Activated naive CD4-positive, alpha-beta T cell treated with anti-CD3 and anti-CD28 coated beads, Interleukin-2, amount 10 ng/mL, durations not matched to agents 7 days and 5 days (primary cell): ENCODE measurements around the gene ZSCAN1.
A peak's percentile ranks its signal among the peaks of the same experiment; 100 is the strongest.

Experiments used
- CTCF ChIA-PET: fragments of 350-600 bp; sonication (Branson Sonifier 250); formaldehyde crosslinking; loops from one replicate; lab custom pipeline; 2021; ENCODE audit warnings: antibody characterized with exemption; lab: Charles Lee
- DNase-seq: peaks from one replicate; pipeline ENCODE4 v3.0.0-alpha.2; 2020
- H3K27ac Mint-ChIP-seq: one replicate; pipeline ENCODE4 v1.8.0; 2021; ENCODE audit warnings: mild to moderate bottlenecking, moderate library complexity, mixed read lengths
- H3K27me3 Mint-ChIP-seq: one replicate; pipeline ENCODE4 v1.8.0; 2021; ENCODE audit warnings: mild to moderate bottlenecking, mixed read lengths
- H3K36me3 Mint-ChIP-seq: one replicate; pipeline ENCODE4 v1.8.0; 2021; ENCODE audit warnings: mixed read lengths
- H3K4me1 Mint-ChIP-seq: one replicate; pipeline ENCODE4 v1.8.0; 2021; ENCODE audit warnings: mixed read lengths
- H3K4me3 Mint-ChIP-seq: one replicate; pipeline ENCODE4 v1.8.0; 2021; ENCODE audit warnings: mild to moderate bottlenecking, moderate library complexity, mixed read lengths
- H3K9me3 Mint-ChIP-seq: one replicate; pipeline ENCODE4 v1.8.0; 2021; ENCODE audit warnings: mixed read lengths

Gene ZSCAN1

GRCh38 chr19:58021541-58022282, 12.1 kb upstream of the ZSCAN1 start:
- H3K9me3 Mint-ChIP-seq, result peaks cover 52% of the 10 kb centered on the region
- peak; percentile 51 for DNase-seq
- CTCF ChIA-PET, result no interaction called here

GRCh38 chr19:58022283-58022660, 11.6 kb upstream of the ZSCAN1 start:
- Mint-ChIP-seq H3K9me3 (peaks cover 51% of the 10 kb centered on the region), H3K4me3 (no peak overlapping the region), H3K36me3 (peaks cover 1% of the 10 kb centered on the region), H3K4me1 (no peaks in the 10 kb centered on the region), H3K27me3 (no peaks in the 10 kb centered on the region), H3K27ac (no peak overlapping the region)
- CTCF ChIA-PET, result no interaction called here
- DNase-seq, result no peak

More at GRCh38 chr19:58021541-58022282, 12.1 kb upstream of the ZSCAN1 start:
- Mint-ChIP-seq H3K36me3 (peaks cover 1% of the 10 kb centered on the region), H3K27ac (no peak overlapping the region), H3K4me3 (no peak overlapping the region), H3K27me3 (no peaks in the 10 kb centered on the region), H3K4me1 (no peaks in the 10 kb centered on the region)

- Mint-ChIP-seq H3K9me3 (peaks cover 58% of the 10 kb centered on the region), H3K4me3 (no peak overlapping the region), H3K4me1 (no peaks in the 10 kb centered on the region), H3K27me3 (no peaks in the 10 kb centered on the region), H3K36me3 (peaks cover 4% of the 10 kb centered on the region), H3K27ac (no peak overlapping the region)
- no peak for DNase-seq
- CTCF ChIA-PET, result interaction anchor here (0.5 kb wide), 1 partner anchor 122 kb away, joined by 3 read pairs; no protein-coding TSS in a partner anchor
Observed at GRCh38 chr19:58024661-58025060, 9.2 kb upstream of the ZSCAN1 start.

GRCh38 chr19:58034477-58034793, 610 bp downstream of the ZSCAN1 start:
- DNase-seq, result no peak
- CTCF ChIA-PET, result no interaction called here
- Mint-ChIP-seq H3K4me1 (no peaks in the 10 kb centered on the region), H3K36me3 (peaks cover 6% of the 10 kb centered on the region), H3K27ac (no peak overlapping the region), H3K27me3 (peaks cover 11% of the 10 kb centered on the region), H3K9me3 (peaks cover 36% of the 10 kb centered on the region), H3K4me3 (no peak overlapping the region)

- H3K36me3 Mint-ChIP-seq, result peaks cover 6% of the 10 kb centered on the region
- H3K4me3 Mint-ChIP-seq, result no peak overlapping the region
- peaks cover 43% of the 10 kb centered on the region for H3K9me3 Mint-ChIP-seq
- CTCF ChIA-PET, result no interaction called here
- H3K27me3 Mint-ChIP-seq, result peaks cover 11% of the 10 kb centered on the region
- no peak for DNase-seq
- no peaks in the 10 kb centered on the region for H3K4me1 Mint-ChIP-seq
- no peak overlapping the region for H3K27ac Mint-ChIP-seq
Observed at GRCh38 chr19:58035863-58036262, 2.0 kb downstream of the ZSCAN1 start.

GRCh38 chr19:58037927-58038687, 4.3 kb downstream of the ZSCAN1 start:
- DNase-seq, result no peak
- peaks cover 6% of the 10 kb centered on the region for H3K36me3 Mint-ChIP-seq
- CTCF ChIA-PET, result no interaction called here
- H3K27ac Mint-ChIP-seq, result no peak overlapping the region
- no peak overlapping the region for H3K4me3 Mint-ChIP-seq
- H3K27me3 Mint-ChIP-seq, result peaks cover 11% of the 10 kb centered on the region
- H3K9me3 Mint-ChIP-seq, result peaks cover 55% of the 10 kb centered on the region
- H3K4me1 Mint-ChIP-seq, result no peaks in the 10 kb centered on the region

- CTCF ChIA-PET, result no interaction called here
- H3K27me3 Mint-ChIP-seq, result peaks cover 11% of the 10 kb centered on the region
- no peak overlapping the region for H3K27ac Mint-ChIP-seq
- H3K4me3 Mint-ChIP-seq, result no peak overlapping the region
- H3K4me1 Mint-ChIP-seq, result no peaks in the 10 kb centered on the region
- H3K36me3 Mint-ChIP-seq, result peaks cover 6% of the 10 kb centered on the region
- no peak for DNase-seq
- peaks cover 60% of the 10 kb centered on the region for H3K9me3 Mint-ChIP-seq
Observed at GRCh38 chr19:58038688-58039204, 4.9 kb downstream of the ZSCAN1 start.

GRCh38 chr19:58040751-58041525, 7.1 kb downstream of the ZSCAN1 start:
- Mint-ChIP-seq H3K4me1 (no peaks in the 10 kb centered on the region), H3K9me3 (peaks cover 57% of the 10 kb centered on the region), H3K4me3 (no peak overlapping the region), H3K27me3 (no peaks in the 10 kb centered on the region), H3K36me3 (no peaks in the 10 kb centered on the region), H3K27ac (no peak overlapping the region)
- CTCF ChIA-PET, result interaction anchor here (0.6 kb wide), 1 partner anchor 192 kb away, joined by 3 read pairs; the partner anchor contains the start of gene ZNF587
- DNase-seq, result no peak

- Mint-ChIP-seq H3K27ac (no peak overlapping the region), H3K4me3 (no peak overlapping the region), H3K27me3 (no peaks in the 10 kb centered on the region), H3K9me3 (peaks cover 59% of the 10 kb centered on the region), H3K4me1 (no peaks in the 10 kb centered on the region), H3K36me3 (no peaks in the 10 kb centered on the region)
- DNase-seq, result no peak
- CTCF ChIA-PET, result no interaction called here
Observed at GRCh38 chr19:58042495-58043340, 8.9 kb downstream of the ZSCAN1 start.

GRCh38 chr19:58044391-58044790, 10.6 kb downstream of the ZSCAN1 start:
- Mint-ChIP-seq H3K27me3 (no peaks in the 10 kb centered on the region), H3K27ac (no peak overlapping the region), H3K9me3 (peaks cover 61% of the 10 kb centered on the region)

GRCh38 chr19:58044886-58045285, 11.1 kb downstream of the ZSCAN1 start:
- CTCF ChIA-PET, result no interaction called here
- Mint-ChIP-seq H3K4me1 (no peaks in the 10 kb centered on the region), H3K4me3 (no peak overlapping the region), H3K9me3 (peaks cover 65% of the 10 kb centered on the region), H3K27ac (no peak overlapping the region), H3K27me3 (no peaks in the 10 kb centered on the region), H3K36me3 (no peaks in the 10 kb centered on the region)
- DNase-seq, result no peak

More at GRCh38 chr19:58044391-58044790, 10.6 kb downstream of the ZSCAN1 start:
- CTCF ChIA-PET, result no interaction called here
- DNase-seq, result no peak
- H3K4me3 Mint-ChIP-seq, result no peak overlapping the region
- no peaks in the 10 kb centered on the region for H3K4me1 Mint-ChIP-seq
- no peaks in the 10 kb centered on the region for H3K36me3 Mint-ChIP-seq

- no peak overlapping the region for H3K27ac Mint-ChIP-seq
- no peaks in the 10 kb centered on the region for H3K27me3 Mint-ChIP-seq
- no peak for DNase-seq
- CTCF ChIA-PET, result no interaction called here
- no peaks in the 10 kb centered on the region for H3K4me1 Mint-ChIP-seq
- no peaks in the 10 kb centered on the region for H3K36me3 Mint-ChIP-seq
- no peak overlapping the region for H3K4me3 Mint-ChIP-seq
- peaks cover 62% of the 10 kb centered on the region for H3K9me3 Mint-ChIP-seq
Observed at GRCh38 chr19:58045411-58046050, 11.7 kb downstream of the ZSCAN1 start.

GRCh38 chr19:58046856-58047255, 13.0 kb downstream of the ZSCAN1 start:
- CTCF ChIA-PET, result no interaction called here
- H3K27me3 Mint-ChIP-seq, result no peaks in the 10 kb centered on the region
- peaks cover 1% of the 10 kb centered on the region for H3K36me3 Mint-ChIP-seq
- DNase-seq, result no peak
- H3K9me3 Mint-ChIP-seq, result peaks cover 62% of the 10 kb centered on the region
- no peak overlapping the region for H3K27ac Mint-ChIP-seq
- no peaks in the 10 kb centered on the region for H3K4me1 Mint-ChIP-seq
- H3K4me3 Mint-ChIP-seq, result no peak overlapping the region
